Lower lobe of right lung (tissue), 2 donors: ENCODE data around the gene GUCA1A. TPM values are rescaled to one million over a fixed set of nuclear protein-coding genes. Genes with fewer than 3 reads are reported as not detected.
"Not testable (repeated sequence)": the region's sequence is repeated elsewhere in the genome, so short reads cannot be mapped to it uniquely, and the experiment has no call there.

Source experiments
- ATAC-seq, 2 donors: fragments of 200-7000 bp; cut with Tn5 transposase; one replicate each; pipeline ENCODE4 v1.9.1; 2020 to 2022; ENCODE audit warnings: mild to moderate bottlenecking in 2 of 2, moderate library complexity in 2 of 2
- DNase-seq: peaks from one replicate; pipeline ENCODE4 v3.0.0-alpha.2; 2020
- H3K27ac ChIP-seq: fragments of 200-600 bp; one replicate; pipeline ENCODE4 v1.8.0; 2022
- H3K27me3 ChIP-seq: fragments of 200-600 bp; one replicate; pipeline ENCODE4 v1.8.0; 2022; ENCODE audit warnings: low read depth
- H3K36me3 ChIP-seq: fragments of 200-600 bp; one replicate; pipeline ENCODE4 v1.8.0; 2022; ENCODE audit warnings: mild to moderate bottlenecking
- H3K4me1 ChIP-seq: fragments of 200-600 bp; one replicate; pipeline ENCODE4 v1.8.0; 2022
- H3K4me3 ChIP-seq: fragments of 200-600 bp; one replicate; pipeline ENCODE4 v1.8.0; 2022; ENCODE audit warnings: mild to moderate bottlenecking
- H3K9me3 ChIP-seq: fragments of 200-600 bp; one replicate; pipeline ENCODE4 v1.8.0; 2022
- intact Hi-C: fragments of 100-400 bp; cut with DNase I; formaldehyde crosslinking; loops from one replicate; pipeline ENCODE4 v1.11.0; 2022
- total RNA-seq: library from RNA; stranded (reverse); fragmentation: NEBNext Ultra II Directional; extraction: Animal tissue kit (Norgen Biotek cat#: 25700); gene quantifications from one replicate; pipeline ENCODE4 v1.2.1, GENCODE V29; 2021
- TF ChIP-seq, protein P1 (sequence below): fragments of 200-600 bp; IDR thresholded peaks from one replicate; pipeline ENCODE4 v1.8.0; 2022; ENCODE audit warnings: antibody characterized with exemption, mild to moderate bottlenecking
- donor health status: DM: no; HTN: yes; CAD: no; lungs with severe emphysema.

The GUCA1A gene
- total RNA-seq, 1 donor from 2014 or later = not detected

GRCh38 chr6:42148058-42148457 lies 25.1 kb upstream of the GUCA1A start:
- Histone ChIP-seq H3K9me3 (no peaks in the 10 kb centered on the region), H3K36me3 (no peaks in the 10 kb centered on the region), H3K4me1 (peaks cover 2% of the 10 kb centered on the region), H3K27me3 (peaks cover 6% of the 10 kb centered on the region), H3K4me3 (no peak overlapping the region), H3K27ac (no peak overlapping the region)
- DNase-seq (no peak), ATAC-seq (peak in 1 of 2 donors; percentile 13)
- intact Hi-C loops = no loop called here
- TF ChIP-seq, protein P1, sequence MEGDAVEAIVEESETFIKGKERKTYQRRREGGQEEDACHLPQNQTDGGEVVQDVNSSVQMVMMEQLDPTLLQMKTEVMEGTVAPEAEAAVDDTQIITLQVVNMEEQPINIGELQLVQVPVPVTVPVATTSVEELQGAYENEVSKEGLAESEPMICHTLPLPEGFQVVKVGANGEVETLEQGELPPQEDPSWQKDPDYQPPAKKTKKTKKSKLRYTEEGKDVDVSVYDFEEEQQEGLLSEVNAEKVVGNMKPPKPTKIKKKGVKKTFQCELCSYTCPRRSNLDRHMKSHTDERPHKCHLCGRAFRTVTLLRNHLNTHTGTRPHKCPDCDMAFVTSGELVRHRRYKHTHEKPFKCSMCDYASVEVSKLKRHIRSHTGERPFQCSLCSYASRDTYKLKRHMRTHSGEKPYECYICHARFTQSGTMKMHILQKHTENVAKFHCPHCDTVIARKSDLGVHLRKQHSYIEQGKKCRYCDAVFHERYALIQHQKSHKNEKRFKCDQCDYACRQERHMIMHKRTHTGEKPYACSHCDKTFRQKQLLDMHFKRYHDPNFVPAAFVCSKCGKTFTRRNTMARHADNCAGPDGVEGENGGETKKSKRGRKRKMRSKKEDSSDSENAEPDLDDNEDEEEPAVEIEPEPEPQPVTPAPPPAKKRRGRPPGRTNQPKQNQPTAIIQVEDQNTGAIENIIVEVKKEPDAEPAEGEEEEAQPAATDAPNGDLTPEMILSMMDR = no peak

DNA sequence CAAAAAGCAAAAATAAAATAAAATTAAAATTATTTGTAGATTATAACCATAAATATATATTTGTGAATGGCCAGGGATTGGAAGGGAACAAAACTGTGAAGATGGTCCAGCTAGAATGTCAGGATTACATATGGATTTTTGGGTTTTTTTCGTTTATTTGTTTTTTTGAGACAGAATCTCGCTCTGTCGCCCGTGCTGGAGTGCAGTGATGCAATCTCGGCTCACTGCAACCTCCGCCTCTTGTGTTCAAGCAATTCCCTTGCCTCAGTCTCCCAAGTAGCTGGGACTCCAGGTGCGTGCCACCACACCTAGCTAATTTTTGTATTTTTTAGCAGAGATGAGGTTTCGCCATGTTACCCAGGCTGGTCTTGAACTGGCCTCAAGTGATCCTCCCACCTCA lies 22.9 kb upstream of the GUCA1A start:
- no peak overlapping the region for H3K4me3 ChIP-seq
- H3K36me3 ChIP-seq = no peaks in the 10 kb centered on the region
- intact Hi-C loops = no loop called here
- H3K9me3 ChIP-seq = no peaks in the 10 kb centered on the region
- no peak overlapping the region for H3K27ac ChIP-seq
- ATAC-seq (no peak), DNase-seq (no peak)
- H3K4me1 ChIP-seq = no peaks in the 10 kb centered on the region
- no peaks in the 10 kb centered on the region for H3K27me3 ChIP-seq
- TF ChIP-seq, protein P1 = no peak

GRCh38 chr6:42152024-42152423 lies 21.1 kb upstream of the GUCA1A start:
- Histone ChIP-seq H3K36me3 (no peaks in the 10 kb centered on the region), H3K4me1 (no peaks in the 10 kb centered on the region), H3K4me3 (no peak overlapping the region), H3K27ac (no peak overlapping the region), H3K9me3 (no peaks in the 10 kb centered on the region), H3K27me3 (no peaks in the 10 kb centered on the region)
- DNase-seq (no peak), ATAC-seq (no peak)
- intact Hi-C loops = no loop called here
- TF ChIP-seq, protein P1 = no peak

GRCh38 chr6:42152528-42153213 lies 20.5 kb upstream of the GUCA1A start:
- H3K36me3 ChIP-seq, ATAC-seq, H3K4me3 ChIP-seq, H3K4me1 ChIP-seq, H3K27me3 ChIP-seq, H3K27ac ChIP-seq, DNase-seq, intact Hi-C loops, H3K9me3 ChIP-seq: not testable (repeated sequence)

DNA sequence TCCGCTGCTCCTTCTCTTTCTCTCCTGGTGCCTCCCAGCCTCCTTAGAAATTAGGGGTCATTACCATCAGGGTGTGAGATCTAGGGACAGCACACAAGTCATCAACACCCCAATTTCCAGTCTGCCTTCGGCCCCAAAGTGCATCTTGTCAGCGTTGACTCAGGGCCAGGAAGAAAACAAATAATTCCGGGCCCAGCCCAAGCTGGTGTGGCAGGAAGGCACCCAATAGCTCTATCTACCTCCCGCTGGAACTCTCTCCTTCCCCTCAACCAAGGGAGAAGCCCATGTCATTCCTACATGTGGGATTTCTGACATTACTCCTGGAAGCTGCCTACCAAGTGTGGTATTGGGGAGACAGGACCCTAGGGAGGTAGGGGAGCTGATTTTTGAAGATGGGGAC lies 19.2 kb upstream of the GUCA1A start:
- H3K4me1 ChIP-seq = no peaks in the 10 kb centered on the region
- intact Hi-C loops = no loop called here
- no peak for DNase-seq
- H3K9me3 ChIP-seq = no peaks in the 10 kb centered on the region
- TF ChIP-seq, protein P1 = no peak
- no peaks in the 10 kb centered on the region for H3K27me3 ChIP-seq
- ATAC-seq = no peak
- H3K36me3 ChIP-seq = no peaks in the 10 kb centered on the region
- no peak overlapping the region for H3K27ac ChIP-seq
- H3K4me3 ChIP-seq = no peak overlapping the region

DNA sequence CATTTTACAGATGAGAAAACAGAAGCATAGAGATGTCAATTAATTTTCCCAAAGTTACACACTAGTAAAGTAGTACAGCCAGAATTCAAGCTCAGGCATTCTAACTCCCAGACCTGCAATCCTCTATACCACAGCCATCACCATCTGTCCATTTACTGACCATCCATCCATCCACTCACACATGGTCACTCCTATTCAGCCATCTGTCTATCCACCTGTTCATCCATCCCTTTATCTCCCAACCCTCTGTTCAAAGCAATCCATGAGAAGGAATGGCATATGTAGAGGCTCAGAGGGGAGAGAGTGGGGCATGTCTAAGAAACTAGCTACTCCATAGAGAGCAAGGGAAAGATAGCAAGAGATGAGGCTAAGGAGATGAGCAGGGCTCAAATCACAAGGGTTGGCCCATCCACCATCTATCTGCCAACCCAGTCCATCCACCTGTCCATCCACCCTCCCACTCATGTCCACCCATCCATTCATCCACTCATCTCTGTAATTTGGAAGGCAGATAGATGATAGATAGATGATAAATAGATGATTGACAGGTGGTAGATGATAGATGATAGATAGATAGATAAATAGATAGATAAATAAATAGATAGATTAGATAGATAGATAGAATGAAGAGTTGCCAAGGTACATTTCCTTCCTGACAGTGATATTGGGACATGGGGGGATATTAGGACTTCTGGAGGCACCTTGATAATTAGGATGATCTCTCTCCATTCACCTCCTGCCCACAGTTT lies 18.5 kb upstream of the GUCA1A start:
- intact Hi-C loops = no loop called here
- no peaks in the 10 kb centered on the region for H3K4me1 ChIP-seq
- no peaks in the 10 kb centered on the region for H3K36me3 ChIP-seq
- no peaks in the 10 kb centered on the region for H3K9me3 ChIP-seq
- TF ChIP-seq, protein P1 = no peak
- no peak overlapping the region for H3K4me3 ChIP-seq
- ATAC-seq (no peak), DNase-seq (no peak)
- no peaks in the 10 kb centered on the region for H3K27me3 ChIP-seq
- no peak overlapping the region for H3K27ac ChIP-seq
